H1 (cell line): Measurements from ENCODE around the gene SYNGR3. TPM values are rescaled to one million over a fixed set of nuclear protein-coding genes. Genes with fewer than 3 reads are reported as not detected.

Experiments used
- CTCF ChIA-PET: fragments of 300-600 bp; sonication (Branson Sonifier 250); formaldehyde crosslinking; loops from one replicate; lab custom pipeline; 2021; ENCODE audit not compliant: partially characterized antibody; lab: Charles Lee
- POLR2A ChIA-PET: fragments of 300-600 bp; sonication (Branson Sonifier 250); formaldehyde crosslinking; loops from one replicate; lab custom pipeline; 2021; ENCODE audit warnings: inconsistent platforms; ENCODE audit not compliant: partially characterized antibody; lab: Charles Lee
- DNase-seq, 2 experiments: peaks; one replicate each; pipeline versions ENCODE4 v3.0.0 to v3.0.0-alpha.2; 2010 to 2022; ENCODE audit warnings: low spot score in 2 of 2, low read depth in 1 of 2, mixed read lengths in 1 of 2
- FAIRE-seq: peaks from 2 replicates; lab custom pipeline; 2011; peaks lifted over from hg19 to GRCh38; lab: Jason Lieb, UNC
- H2AFZ ChIP-seq: 2 replicates; pipeline ENCODE4 v1.8.1; 2012; ENCODE audit warnings: low read length, inconsistent platforms
- H2AK5ac ChIP-seq: 2 replicates; pipeline ENCODE4 v1.6.1; 2013; ENCODE audit warnings: low read depth, low read length
- H2BK120ac ChIP-seq: replicated peaks from 2 replicates; pipeline ENCODE3; 2013; ENCODE audit warnings: low read depth, low read length, inconsistent platforms
- H2BK12ac ChIP-seq: 2 replicates; pipeline ENCODE4 v1.6.1; 2013; ENCODE audit warnings: low read depth, low read length
- H2BK15ac ChIP-seq: 2 replicates; pipeline ENCODE4 v1.6.1; 2013; ENCODE audit warnings: low read length
- H2BK20ac ChIP-seq: 2 replicates; pipeline ENCODE4 v1.6.1; 2013; ENCODE audit warnings: low read length
- H2BK5ac ChIP-seq: 2 replicates; pipeline ENCODE4 v1.6.1; 2013; ENCODE audit warnings: low read depth, low read length
- H3K14ac ChIP-seq: 2 replicates; pipeline ENCODE4 v1.6.1; 2013; ENCODE audit warnings: inconsistent platforms; ENCODE audit not compliant: insufficient read length
- H3K18ac ChIP-seq: 2 replicates; pipeline ENCODE4 v1.6.1; 2013; ENCODE audit warnings: low read length; ENCODE audit errors: extremely low read depth
- H3K23ac ChIP-seq: 2 replicates; pipeline ENCODE4 v1.6.1; 2013; ENCODE audit warnings: inconsistent platforms; ENCODE audit not compliant: insufficient read length
- H3K23me2 ChIP-seq: 2 replicates; pipeline ENCODE4 v1.6.1; 2013; ENCODE audit warnings: low read depth, low read length
- H3K27ac ChIP-seq: 2 replicates; pipeline ENCODE4 v1.6.1; 2011; ENCODE audit warnings: low read depth, low read length, inconsistent platforms
- H3K27me3 ChIP-seq, 4 experiments: replicated peaks in 1 of 4; 1 replicate in 1 of 4; 2 replicates in 3 of 4; pipeline versions ENCODE4 v1.6.1 to v1.8.1; 2011 to 2013; ENCODE audit warnings: low read length in 3 of 4, mild to moderate bottlenecking in 3 of 4, inconsistent platforms in 2 of 4, mixed read lengths in 2 of 4, moderate library complexity in 1 of 4; ENCODE audit not compliant: control insufficient read depth in 3 of 4, insufficient read depth in 3 of 4; ENCODE audit errors: extremely low read depth in 1 of 4
- H3K36me3 ChIP-seq, 4 experiments: 2 replicates each; pipeline versions ENCODE4 v1.6.1 to v1.8.1; 2011 to 2013; ENCODE audit warnings: mild to moderate bottlenecking in 4 of 4, low read length in 3 of 4, moderate library complexity in 2 of 4, control low read depth in 1 of 4, inconsistent platforms in 1 of 4; ENCODE audit not compliant: insufficient read depth in 4 of 4, control insufficient read depth in 2 of 4
- H3K4ac ChIP-seq: replicated peaks from 2 replicates; pipeline ENCODE3; 2013; ENCODE audit warnings: low read length, low read depth, mixed read lengths, inconsistent platforms; ENCODE audit not compliant: insufficient read length
- H3K4me1 ChIP-seq, 4 experiments: replicated peaks in 1 of 4; 1 replicate in 1 of 4; 2 replicates in 3 of 4; pipeline versions ENCODE4 v1.6.1 to v1.8.1; 2011 to 2013; ENCODE audit warnings: low read length in 3 of 4, inconsistent platforms in 2 of 4, mixed read lengths in 1 of 4; ENCODE audit not compliant: insufficient read depth in 4 of 4, control insufficient read depth in 3 of 4
- H3K4me2 ChIP-seq, 2 experiments: 2 replicates each; pipeline versions ENCODE4 v1.6.1 to v1.8.1; 2011 to 2013; ENCODE audit warnings: low read depth in 2 of 2, low read length in 2 of 2, control low read depth in 1 of 2, inconsistent platforms in 1 of 2, mild to moderate bottlenecking in 1 of 2; ENCODE audit not compliant: insufficient read depth in 1 of 2
- H3K4me3 ChIP-seq, 4 experiments: fragments of 200-600, 300-600 bp in 1 of 4; sonication (generic), shearing (Covaris generic), sonication (Bioruptor Twin) in 1 of 4; 2 replicates each; pipeline versions ENCODE4 v1.5.1 to v1.8.1; 2011 to 2016; ENCODE audit warnings: low read length in 4 of 4, low read depth in 3 of 4, control low read depth in 2 of 4, inconsistent platforms in 2 of 4, mild to moderate bottlenecking in 2 of 4, mixed read lengths in 1 of 4, moderate library complexity in 1 of 4; ENCODE audit not compliant: insufficient read depth in 2 of 4; ENCODE audit errors: extremely low read depth in 1 of 4
- H3K56ac ChIP-seq: replicated peaks from 2 replicates; pipeline ENCODE3; 2013; ENCODE audit warnings: low read depth, mild to moderate bottlenecking, mixed read lengths, low read length, inconsistent platforms; ENCODE audit not compliant: insufficient read length
- H3K79me1 ChIP-seq: 2 replicates; pipeline ENCODE4 v1.6.1; 2013; ENCODE audit warnings: low read depth, low read length, control low read depth
- H3K79me2 ChIP-seq, 2 experiments: 2 replicates each; pipeline versions ENCODE4 v1.6.1 to v1.8.1; 2012 to 2013; ENCODE audit warnings: low read length in 2 of 2, mild to moderate bottlenecking in 2 of 2, inconsistent platforms in 1 of 2; ENCODE audit not compliant: insufficient read depth in 2 of 2, control insufficient read depth in 1 of 2
- H3K9ac ChIP-seq, 4 experiments: replicated peaks in 1 of 4; 1 replicate in 1 of 4; 2 replicates in 3 of 4; pipeline versions ENCODE4 v1.6.1 to v1.8.1; 2011 to 2013; ENCODE audit warnings: low read depth in 3 of 4, low read length in 3 of 4, control low read depth in 2 of 4, mild to moderate bottlenecking in 2 of 4, moderate library complexity in 2 of 4, inconsistent platforms in 1 of 4; ENCODE audit errors: extremely low read depth in 1 of 4
- H3K9me3 ChIP-seq, 2 experiments: 2 replicates each; pipeline versions ENCODE4 v1.6.1 to v1.8.1; 2012 to 2013; ENCODE audit warnings: mild to moderate bottlenecking in 2 of 2, moderate library complexity in 2 of 2, control low read depth in 1 of 2, inconsistent platforms in 1 of 2, low read depth in 1 of 2, low read length in 1 of 2, mixed read lengths in 1 of 2; ENCODE audit not compliant: insufficient read depth in 2 of 2
- H4K20me1 ChIP-seq, 2 experiments: replicated peaks in 1 of 2; 2 replicates each; pipeline versions ENCODE3 to v1.8.1; 2011 to 2013; ENCODE audit warnings: inconsistent platforms in 2 of 2, low read length in 2 of 2, mild to moderate bottlenecking in 1 of 2; ENCODE audit not compliant: insufficient read depth in 2 of 2, control insufficient read depth in 1 of 2
- H4K5ac ChIP-seq: 2 replicates; pipeline ENCODE4 v1.6.1; 2013; ENCODE audit warnings: low read length, low read depth, mixed read lengths, inconsistent platforms; ENCODE audit not compliant: insufficient read length
- H4K8ac ChIP-seq: 2 replicates; pipeline ENCODE4 v1.8.0; 2013; ENCODE audit warnings: mild to moderate bottlenecking, moderate library complexity, low read length, inconsistent platforms; ENCODE audit not compliant: insufficient read depth; ENCODE audit errors: extremely low read depth
- H4K91ac ChIP-seq: replicated peaks from 2 replicates; pipeline ENCODE3; 2013; ENCODE audit warnings: low read length, mixed read lengths, inconsistent platforms; ENCODE audit not compliant: insufficient read length
- CBX8 ChIP-seq: fragments of 300-800, 300-1000 bp; sonication (generic); IDR thresholded peaks from 2 replicates; pipeline ENCODE4 v1.7.1; 2016; ENCODE audit warnings: low read depth, low read length, borderline replicate concordance
- CTBP2 ChIP-seq: IDR thresholded peaks from 2 replicates; pipeline ENCODE4 v1.7.0; 2011; ENCODE audit warnings: borderline replicate concordance, mild to moderate bottlenecking, moderate library complexity, mixed read lengths, low read length; ENCODE audit not compliant: insufficient read depth, insufficient read length
- E2F6 ChIP-seq: IDR thresholded peaks from 2 replicates; pipeline ENCODE4 v1.6.1; 2012; ENCODE audit warnings: inconsistent platforms
- EGR1 ChIP-seq: IDR thresholded peaks from 2 replicates; pipeline ENCODE4 v1.6.1; 2011; ENCODE audit warnings: low read depth, low read length, borderline replicate concordance
- GABPA ChIP-seq: IDR thresholded peaks from 2 replicates; pipeline ENCODE4 v1.6.1; 2011; ENCODE audit warnings: mild to moderate bottlenecking, low read length, moderate library complexity, borderline replicate concordance; ENCODE audit not compliant: insufficient read depth
- JUND ChIP-seq: IDR thresholded peaks from 2 replicates; pipeline ENCODE4 v1.6.1; 2011; ENCODE audit warnings: mild to moderate bottlenecking, improper control_type of control experiment, low read length
- KDM4A ChIP-seq: IDR thresholded peaks from one replicate; pipeline ENCODE4 v1.7.1; 2012; ENCODE audit warnings: low read depth, mild to moderate bottlenecking, moderate library complexity, low read length, inconsistent platforms; ENCODE audit not compliant: severe bottlenecking
- POLR2A ChIP-seq, 2 experiments: IDR thresholded peaks; 1 replicate in 1 of 2; 2 replicates in 1 of 2; pipeline ENCODE4 v1.6.1; 2011; ENCODE audit warnings: low read depth in 2 of 2, low read length in 2 of 2, mild to moderate bottlenecking in 2 of 2; ENCODE audit errors: control extremely low read depth in 1 of 2
- POU5F1 ChIP-seq: IDR thresholded peaks from 2 replicates; pipeline ENCODE4 v1.6.1; 2011; ENCODE audit warnings: low read depth, mild to moderate bottlenecking, low read length, moderate library complexity
- SAP30 ChIP-seq: fragments of 300-600 bp; sonication (generic); IDR thresholded peaks from 2 replicates; pipeline ENCODE4 v1.7.1; 2012; ENCODE audit warnings: low read length, moderate library complexity, mild to moderate bottlenecking, inconsistent platforms; ENCODE audit not compliant: insufficient read depth, insufficient replicate concordance
- SP1 ChIP-seq: IDR thresholded peaks from 2 replicates; pipeline ENCODE4 v1.6.1; 2011; ENCODE audit warnings: low read depth, low read length
- WGBS, 2 experiments: shearing (Covaris generic) in 1 of 2; methylation state at CpG; one replicate each; pipeline versions ENCODE4 v1.1.6 to v1.1.7; 2013 to 2015; ENCODE audit warnings: low lambda C conversion rate in 2 of 2, mixed read lengths in 2 of 2, inconsistent platforms in 1 of 2, low coverage in 1 of 2, missing lambda C conversion rate in 1 of 2; ENCODE audit not compliant: insufficient replicate concordance in 2 of 2, insufficient coverage in 1 of 2, insufficient read length in 1 of 2; ENCODE audit errors: extremely low coverage in 1 of 2, missing lambda C conversion rate in 1 of 2; 5-methylcytosine and 5-hydroxymethylcytosine counted together
- polyA plus RNA-seq, 7 experiments: library from polyadenylated mRNA; depleted of rRNA in 3 of 7; stranded (reverse) in 5 of 7; unstranded in 2 of 7; fragments of >200 nt in 5 of 7; fragments of 200-250 nt in 2 of 7; gene quantifications; 1 replicate in 5 of 7; 2 replicates in 1 of 7; 4 replicates in 1 of 7; pipeline versions ENCODE4 v1.2.1 to v1.2.3, GENCODE V29; 2011 to 2013; ENCODE audit warnings: missing spikeins in 2 of 7, mixed read lengths in 2 of 7
- total RNA-seq: library from RNA; stranded (reverse); fragmentation: NEBNext Ultra II Directional; extraction: Animal tissue kit (Norgen Biotek cat#: 25700); gene quantifications from 2 replicates; pipeline ENCODE4 v1.2.1, GENCODE V29; 2021

Gene SYNGR3
- total and polyA plus RNA-seq, 2 of the 8 experiments (the other 6 are each of a cell fraction or from before 2014, with no cell fraction given), result 36.2 to 49.9 TPM

DNA sequence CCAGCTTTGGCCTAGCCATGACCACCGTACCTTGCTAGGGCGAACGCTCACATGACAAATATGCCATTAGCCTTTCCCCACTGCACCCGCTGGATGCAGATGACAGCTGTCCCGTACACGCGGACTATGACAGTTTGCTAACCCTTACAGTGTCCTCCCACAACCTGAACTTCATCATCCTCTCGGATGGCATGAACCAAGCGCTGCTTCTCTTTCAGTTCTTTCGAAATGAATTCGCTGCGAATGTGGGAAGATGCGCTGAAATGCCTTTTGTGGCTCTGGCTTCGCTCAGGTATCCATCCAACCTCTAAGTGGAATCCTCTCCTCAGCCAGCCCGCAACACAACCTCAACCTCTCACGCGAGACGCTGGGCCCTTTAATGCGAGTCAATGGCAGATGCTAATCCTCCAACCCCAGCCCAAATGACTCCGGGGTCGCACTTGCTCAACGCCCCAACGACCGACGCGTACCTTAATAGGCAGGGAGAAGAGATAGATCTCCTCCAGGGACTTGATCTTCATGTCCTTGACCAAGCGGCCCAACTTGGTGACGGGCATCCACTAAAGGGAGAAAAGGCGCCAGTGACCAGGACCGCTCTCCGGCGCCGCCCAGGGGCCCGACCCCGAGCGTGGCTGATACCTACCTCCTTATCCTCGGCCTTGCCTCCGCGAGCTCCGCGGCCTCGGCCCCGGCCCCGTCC lies 25.8 kb upstream of the SYNGR3 start:
- Histone ChIP-seq H4K5ac (peak overlapping the region; percentile 30), H4K91ac (no peak overlapping the region), H3K23me2 (peaks cover 18% of the 10 kb centered on the region), H2BK120ac (no peak overlapping the region), H3K4me1 (peaks cover 0 to 22% (median 5%) of the 10 kb centered on the region in 4 experiments; a peak in 5 of 7 replicates), H2BK15ac (no peak overlapping the region), H3K18ac (peak overlapping the region; percentile 83; the same call in 1 of the 2 replicates), H2BK20ac (no peak overlapping the region), H3K27ac (peak overlapping the region; percentile 94), H3K79me1 (peaks cover 11% of the 10 kb centered on the region), H3K14ac (peak overlapping the region; percentile 8), H2BK12ac (no peak overlapping the region), H3K23ac (no peak overlapping the region), H2BK5ac (peak overlapping the region; percentile 57), H3K36me3 (peaks cover 17 to 34% (median 28%) of the 10 kb centered on the region in 4 experiments), H2AFZ (no peak overlapping the region), H3K9me3 (no peaks in the 10 kb centered on the region), H3K4me2 (peak overlapping the region; percentile 99 to 100), H4K8ac (peak overlapping the region; percentile 99), H4K20me1 (peaks cover 12 to 17% of the 10 kb centered on the region in 2 experiments), H3K27me3 (no peaks in the 10 kb centered on the region; a peak in 1 of 7 replicates), H3K4ac (peak overlapping the region; percentile 74), H2AK5ac (no peak overlapping the region; the same call in 1 of the 2 replicates), H3K56ac (peak overlapping the region; percentile 93), H3K4me3 (peak overlapping the region; percentile 98 to 99 (median 98)), H3K9ac (peak overlapping the region; percentile 90 to 97 (median 93)), H3K79me2 (peaks cover 10 to 38% of the 10 kb centered on the region in 2 experiments)
- WGBS, 2 experiments, result 6% methylated on average over 26 of the region's 44 CpGs; no CpG with 5 or more reads in 1 of the 2 experiments
- POLR2A ChIA-PET, result interaction anchor here (0.6 to 19.8 kb wide), 63 partner anchors 6 to 544 kb away, joined by 3 to 736 read pairs (median 5); partner anchors contain the start of genes EME2, FAHD1, GFER and HAGH
- FAIRE-seq (no peak), DNase-seq (no peak)
- CTCF ChIA-PET, result interaction anchor here (0.5 to 3.0 kb wide), 6 partner anchors 12 to 97 kb away, joined by 3 to 9 read pairs (median 4); no protein-coding TSS in a partner anchor
- peak; percentile 30 to 59; a peak in 1 of 3 replicates for TF ChIP-seq POLR2A (IDR thresholded peaks at IDR 0.05; ENCODE audit: control extremely low read depth in 1 of 2, low read depth in 2 of 2, low read length in 2 of 2)
- TF ChIP-seq JUND, result no peak
- peak; percentile 95 for TF ChIP-seq SAP30
- no peak for TF ChIP-seq GABPA
- TF ChIP-seq EGR1, result no peak
- TF ChIP-seq SP1, result no peak
- no peak for TF ChIP-seq KDM4A
- TF ChIP-seq CBX8, result no peak
- no peak for TF ChIP-seq E2F6
- TF ChIP-seq CTBP2, result no peak
- no peak for TF ChIP-seq POU5F1
